Brain microvascular endothelial cell (primary cell): Measurements from ENCODE around the gene TMEM250.

Experiments
- DNase-seq: peaks from one replicate; pipeline ENCODE4 v3.0.0-alpha.2; 2020
- H3K27ac ChIP-seq: fragments of 250-450 bp; sonication (Bioruptor Pico); 2 replicates; pipeline ENCODE4 v1.5.1; 2020; ENCODE audit warnings: mild to moderate bottlenecking, moderate library complexity
- H3K27me3 ChIP-seq: fragments of 250-450 bp; sonication (Bioruptor Pico); replicated peaks from 2 replicates; pipeline ENCODE4 v1.5.1; 2020; ENCODE audit warnings: mild to moderate bottlenecking
- H3K36me3 ChIP-seq: fragments of 250-450 bp; sonication (Bioruptor Pico); replicated peaks from 2 replicates; pipeline ENCODE4 v1.5.1; 2020; ENCODE audit warnings: mild to moderate bottlenecking
- H3K4me3 ChIP-seq: 2 replicates; pipeline ENCODE4 v1.5.1; 2011; ENCODE audit warnings: low read depth, mild to moderate bottlenecking, control low read depth, low read length, moderate library complexity
- CTCF ChIP-seq: IDR thresholded peaks from 2 replicates; pipeline ENCODE4 v1.5.1; 2011; ENCODE audit warnings: low read depth, mild to moderate bottlenecking, moderate library complexity, low read length, control low read depth, inconsistent platforms; ENCODE audit errors: missing control alignments
- in situ Hi-C: cut with HindIII; loops from 2 replicates; pipeline ENCODE4 v1.10.0; 2017; ENCODE audit warnings: low sequenced_read_pairs, low pct_ligation_motif_present

Gene TMEM250

GRCh38 chr9:136114610-136115009 lies 4.1 kb downstream of the TMEM250 start:
- H3K27ac ChIP-seq: no peak overlapping the region
- DNase-seq: no peak
- in situ Hi-C loops: no loop called here

GRCh38 chr9:136112541-136112940 lies 6.1 kb downstream of the TMEM250 start:
- no peak for DNase-seq

More at GRCh38 chr9:136114610-136115009, 4.1 kb downstream of the TMEM250 start:
- no peak overlapping the region for H3K4me3 ChIP-seq
- no peak for TF ChIP-seq CTCF
- no peaks in the 10 kb centered on the region for H3K27me3 ChIP-seq
- no peaks in the 10 kb centered on the region for H3K36me3 ChIP-seq

GRCh38 chr9:136111910-136112309 lies 6.8 kb downstream of the TMEM250 start:
- in situ Hi-C loops: no loop called here
- no peak for TF ChIP-seq CTCF
- Histone ChIP-seq H3K27me3 (no peaks in the 10 kb centered on the region), H3K27ac (no peak overlapping the region), H3K36me3 (no peaks in the 10 kb centered on the region), H3K4me3 (no peak overlapping the region)
- DNase-seq: no peak

More at GRCh38 chr9:136112541-136112940, 6.1 kb downstream of the TMEM250 start:
- Histone ChIP-seq H3K36me3 (no peaks in the 10 kb centered on the region), H3K4me3 (no peak overlapping the region), H3K27me3 (no peaks in the 10 kb centered on the region), H3K27ac (no peak overlapping the region)
- in situ Hi-C loops: no loop called here
- TF ChIP-seq CTCF: no peak

GRCh38 chr9:136111190-136111589 lies 7.5 kb downstream of the TMEM250 start:
- no peaks in the 10 kb centered on the region for H3K27me3 ChIP-seq
- no peak for DNase-seq
- TF ChIP-seq CTCF: no peak
- no peaks in the 10 kb centered on the region for H3K36me3 ChIP-seq
- no peak overlapping the region for H3K4me3 ChIP-seq
- H3K27ac ChIP-seq: no peak overlapping the region
- in situ Hi-C loops: no loop called here

GRCh38 chr9:136110082-136111061 lies 8.3 kb downstream of the TMEM250 start:
- no peaks in the 10 kb centered on the region for H3K27me3 ChIP-seq
- H3K4me3 ChIP-seq: peak overlapping the region; percentile 35
- TF ChIP-seq CTCF: peak; percentile 60
- in situ Hi-C loops: no loop called here
- no peak for DNase-seq
- no peaks in the 10 kb centered on the region for H3K36me3 ChIP-seq
- H3K27ac ChIP-seq: no peak overlapping the region
